ENCODE data around the gene SMU1.
A peak's percentile ranks its signal among the peaks of the same experiment; 100 is the strongest.
"Not testable (repeated sequence)": the region's sequence is repeated elsewhere in the genome, so short reads cannot be mapped to it uniquely, and the experiment has no call there.

Gene SMU1

DNA sequence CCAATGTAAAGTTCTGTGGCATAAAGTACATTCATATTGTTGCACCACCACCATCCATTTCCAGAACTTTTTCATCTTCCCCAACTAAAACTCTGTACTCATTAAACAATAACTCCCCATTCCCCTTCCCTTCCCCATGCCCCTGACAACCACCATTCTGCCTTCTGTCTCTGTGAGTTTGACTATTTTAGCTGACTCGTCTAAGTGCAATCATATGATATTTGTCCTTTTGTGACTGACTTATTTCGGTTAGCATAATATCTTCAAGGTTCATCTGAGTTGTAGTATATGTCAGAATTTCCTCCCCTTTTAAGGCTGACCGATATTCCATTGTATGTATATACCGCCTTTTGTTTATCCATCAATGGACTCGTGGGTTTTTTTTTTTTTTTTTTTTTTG is 29.0 kb upstream of the SMU1 start:
- DNase-seq (ENCODE audit: low read depth): no peak

DNA sequence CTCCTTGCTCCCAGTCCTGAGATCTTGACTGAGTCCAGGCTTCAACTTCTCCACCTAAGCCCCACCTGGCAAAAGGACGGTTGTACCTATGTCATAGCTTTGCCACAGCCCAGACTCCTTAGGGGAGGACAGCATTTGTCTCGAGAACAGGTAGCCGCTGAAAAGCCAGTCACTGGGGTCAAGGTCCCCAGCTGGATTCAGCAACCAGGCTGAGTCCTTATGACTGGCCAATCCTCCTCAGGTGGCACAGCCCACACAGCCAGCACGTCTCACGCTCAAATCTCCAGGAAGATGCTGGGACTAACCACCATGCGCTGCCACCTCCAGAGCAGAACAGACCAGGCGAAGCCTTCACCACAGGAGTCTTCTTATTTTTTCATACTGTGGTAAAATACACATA is 27.9 kb upstream of the SMU1 start:
- DNase-seq (ENCODE audit: low read depth): no peak

DNA sequence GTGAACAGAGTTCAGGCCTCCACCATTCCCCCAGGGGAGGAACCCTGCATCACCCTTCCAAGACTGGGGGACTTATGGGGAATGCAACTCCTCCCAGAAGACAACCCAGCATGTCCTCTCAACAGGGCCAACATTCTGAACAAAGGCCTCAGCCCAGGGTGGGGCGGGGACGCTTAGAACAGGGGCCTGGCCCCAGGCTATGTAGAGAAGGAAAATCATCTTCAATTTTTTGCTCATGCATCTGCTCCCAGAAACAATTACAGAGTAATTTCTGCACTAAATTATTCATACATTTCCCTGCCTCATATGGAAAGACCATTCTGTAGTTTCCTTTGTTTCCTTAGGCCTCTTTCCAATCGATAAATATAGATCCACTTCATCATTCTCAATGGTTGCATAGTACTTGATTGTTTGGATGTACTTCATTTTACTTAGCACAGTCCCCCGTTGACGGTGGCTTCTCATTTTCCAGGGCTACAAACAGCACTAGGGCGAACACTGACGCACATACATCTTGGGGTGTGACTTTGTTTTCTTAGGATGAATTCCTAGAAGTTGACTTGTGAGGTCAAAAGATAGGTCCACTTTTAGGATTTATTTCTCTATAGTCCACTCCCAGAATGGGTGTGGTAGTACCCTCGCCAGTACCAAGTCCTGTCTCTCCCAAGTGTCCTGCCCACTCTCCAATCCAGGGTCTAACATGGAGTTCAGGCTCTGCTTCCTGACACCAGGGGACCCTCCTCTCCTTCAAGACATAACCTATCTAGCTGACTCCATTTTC is 27.2 kb upstream of the SMU1 start:
- DNase-seq (ENCODE audit: low read depth): no peak

DNA sequence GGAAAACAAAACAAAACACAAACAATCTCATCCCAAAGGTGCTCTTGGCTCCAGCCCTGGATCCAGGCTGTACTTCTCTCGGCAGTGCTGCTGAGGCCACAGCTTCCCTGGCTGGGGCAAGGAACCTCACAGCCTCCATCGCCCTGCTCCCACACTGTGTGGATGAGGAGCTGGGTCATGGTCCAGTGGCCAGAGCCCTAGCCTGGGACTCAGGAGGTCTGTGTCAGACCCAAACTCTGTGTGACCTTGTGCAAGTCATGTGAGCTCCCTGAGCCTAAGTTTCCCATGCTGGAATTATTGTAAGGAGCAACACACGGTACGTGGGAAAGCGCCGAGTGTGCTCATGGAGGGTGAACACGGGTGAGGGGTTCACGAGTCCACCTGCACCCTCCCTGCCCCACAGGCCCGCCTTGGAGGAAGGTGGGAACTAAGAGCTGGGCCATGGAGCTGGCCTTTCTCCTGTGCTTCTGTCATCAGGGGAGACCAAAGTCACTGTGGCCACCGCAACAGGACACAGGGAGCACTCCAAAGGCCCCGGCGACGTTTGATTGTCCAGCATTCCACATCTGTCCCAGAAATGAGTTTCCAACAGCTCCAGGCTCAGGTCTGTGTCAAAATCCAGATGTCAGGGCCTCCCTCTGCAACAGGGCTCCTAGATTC is 26.2 kb upstream of the SMU1 start:
- DNase-seq (ENCODE audit: low read depth): no peak

DNA sequence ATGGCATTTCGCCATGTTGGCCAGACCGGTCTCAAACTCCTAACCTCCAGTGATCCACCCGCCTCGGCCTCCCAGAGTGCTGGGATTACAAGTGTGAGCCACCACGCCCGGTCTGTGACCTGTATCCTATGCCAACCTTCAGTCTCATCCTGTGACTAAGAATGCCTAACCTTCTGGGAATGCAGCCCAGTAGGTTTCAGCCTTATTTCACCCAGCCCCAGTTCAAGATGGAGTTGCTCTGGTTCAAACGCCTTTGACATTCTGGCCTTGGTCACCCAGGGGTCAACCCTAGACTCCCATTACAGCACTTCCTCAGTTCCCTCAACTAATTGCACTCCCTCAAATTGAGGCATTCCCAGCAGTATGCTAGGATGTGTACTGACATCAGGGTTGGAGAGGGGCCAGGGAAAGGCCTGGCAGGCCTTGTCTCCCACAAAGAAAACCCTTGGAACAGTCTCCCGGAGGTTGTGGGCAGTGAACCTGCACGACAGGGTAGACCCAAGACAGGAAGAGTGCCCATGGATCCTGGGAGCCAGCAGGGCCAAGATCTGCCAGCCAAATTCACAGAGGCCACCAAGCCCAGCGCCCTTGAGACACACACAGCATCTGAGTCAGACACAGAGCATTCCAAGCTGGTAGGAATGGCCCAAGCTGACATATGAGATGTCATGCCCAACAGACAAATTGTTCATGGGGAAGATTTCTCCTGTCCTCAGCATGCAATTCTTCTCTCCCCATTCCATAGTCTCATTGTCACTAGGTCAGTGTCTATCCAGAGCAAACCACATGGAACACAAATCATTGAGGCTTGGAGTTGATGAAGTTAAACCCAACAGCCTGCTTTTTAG is 24.9 kb upstream of the SMU1 start:
- DNase-seq (ENCODE audit: low read depth): peak; percentile 32

DNA sequence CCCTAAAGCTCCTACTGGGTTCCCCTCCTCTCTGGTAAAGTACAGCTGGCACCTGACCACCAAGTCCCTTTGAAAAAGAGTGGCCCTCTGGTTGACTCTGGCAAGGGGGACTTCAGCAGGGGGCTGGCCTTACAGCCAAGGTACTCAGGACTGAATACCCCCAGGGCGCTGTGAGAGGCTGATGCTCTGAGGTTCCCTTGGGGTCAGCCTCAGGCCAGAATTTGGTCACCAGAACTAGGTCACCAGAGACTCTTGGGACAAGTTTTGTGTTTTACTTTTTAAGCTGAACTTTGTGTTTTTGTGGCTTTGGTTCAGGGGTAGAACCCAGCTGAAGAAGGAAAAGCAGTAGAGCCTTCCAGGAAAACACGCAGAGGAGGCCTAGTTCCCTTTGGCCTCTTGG is 23.3 kb upstream of the SMU1 start:
- no peak for DNase-seq (ENCODE audit: low read depth)

DNA sequence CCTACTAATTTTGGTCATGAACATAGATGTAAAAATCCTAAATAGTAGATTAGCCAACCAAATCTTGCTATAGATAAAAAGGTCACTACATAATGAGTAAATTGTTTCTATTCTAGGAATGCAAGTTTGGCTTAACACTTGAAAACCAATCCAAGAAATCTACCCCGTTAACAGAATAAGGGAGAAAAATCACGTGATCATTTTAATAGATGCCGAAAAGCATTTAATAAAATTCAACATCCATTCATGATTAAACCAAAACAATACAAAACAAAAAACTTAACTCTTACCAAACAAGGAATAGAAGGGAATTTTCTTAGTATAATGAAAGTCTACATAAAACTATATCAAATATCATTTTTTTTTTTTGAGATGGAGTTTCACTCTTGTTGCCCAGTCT is 20.7 kb upstream of the SMU1 start:
- no peak for DNase-seq (ENCODE audit: low read depth)

DNA sequence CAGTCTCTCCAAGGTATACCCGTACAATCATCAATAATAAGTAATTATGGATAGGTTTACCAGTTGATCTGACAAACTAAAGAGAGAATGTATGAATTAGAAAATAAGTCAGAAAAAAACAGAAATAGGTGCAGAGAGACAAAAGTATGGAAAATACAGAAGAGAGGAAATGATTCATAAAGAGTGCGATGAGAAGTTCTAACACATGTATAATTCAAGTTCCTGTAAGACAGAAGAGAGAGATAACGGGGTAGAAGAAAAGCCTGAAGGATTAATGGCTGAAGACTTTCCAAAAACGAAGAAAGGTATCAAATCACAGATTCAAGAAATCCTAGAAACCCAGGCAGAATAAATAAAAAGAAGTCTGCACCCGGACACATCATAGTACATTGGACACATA is 16.2 kb upstream of the SMU1 start:
- peak; percentile 31 for DNase-seq (ENCODE audit: low read depth)

DNA sequence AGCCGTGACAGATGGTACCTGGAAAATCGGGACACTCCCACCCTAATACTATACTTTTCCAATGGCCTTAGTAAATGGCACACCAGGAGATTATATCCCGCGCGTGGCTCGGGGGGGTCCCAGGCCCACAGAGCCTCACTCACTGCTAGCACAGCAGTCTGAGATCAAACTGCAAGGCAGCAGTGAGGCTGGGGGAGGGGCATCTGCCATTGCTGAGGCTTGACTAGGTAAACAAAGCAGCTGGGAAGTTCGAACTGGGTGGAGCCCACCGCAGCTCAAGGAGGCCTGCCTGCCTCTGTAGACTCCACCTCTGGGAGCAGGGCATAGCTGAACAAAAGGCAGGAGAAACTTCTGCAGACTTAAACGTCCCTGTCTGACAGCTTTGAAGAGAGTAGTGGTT is 9.2 kb upstream of the SMU1 start:
- not testable (repeated sequence) for DNase-seq (ENCODE audit: low read depth)

DNA sequence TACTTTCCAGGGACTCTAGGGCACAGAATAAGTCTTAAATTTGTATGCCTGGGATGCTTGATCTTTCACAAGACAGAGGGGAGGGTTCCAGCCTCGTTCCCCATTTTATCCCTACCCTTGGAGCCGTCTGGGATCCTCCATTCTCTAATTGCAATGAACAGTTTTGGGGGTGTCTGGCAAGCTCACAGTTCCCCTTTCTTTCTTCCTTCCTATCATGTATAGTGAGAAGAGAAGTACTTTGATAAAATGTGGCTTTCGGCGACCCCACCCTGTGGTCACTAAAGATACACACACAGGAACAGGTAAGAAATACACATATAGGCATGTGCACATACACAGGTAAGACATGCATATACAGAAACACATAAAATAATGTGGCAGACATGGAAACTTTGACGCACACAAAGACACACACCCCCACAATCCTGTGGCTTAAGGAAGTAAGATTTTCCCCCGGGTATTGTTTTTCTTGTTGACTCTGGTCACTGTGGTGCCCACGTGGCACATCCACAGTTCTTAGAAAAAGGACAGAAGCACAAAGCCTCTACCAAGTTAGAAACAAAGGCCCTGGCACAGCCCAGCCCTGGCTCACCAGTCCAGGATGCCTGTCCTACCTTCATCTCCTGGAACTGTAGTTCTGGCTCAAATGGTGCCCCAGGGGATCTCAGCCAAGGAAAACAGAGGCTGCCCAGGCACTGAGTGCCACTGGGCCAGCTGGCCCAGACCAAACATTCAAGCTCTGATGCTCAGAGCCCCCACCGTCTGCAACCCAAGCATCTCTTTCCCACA is 6.3 kb upstream of the SMU1 start:
- no peak for DNase-seq (ENCODE audit: low read depth)

DNA sequence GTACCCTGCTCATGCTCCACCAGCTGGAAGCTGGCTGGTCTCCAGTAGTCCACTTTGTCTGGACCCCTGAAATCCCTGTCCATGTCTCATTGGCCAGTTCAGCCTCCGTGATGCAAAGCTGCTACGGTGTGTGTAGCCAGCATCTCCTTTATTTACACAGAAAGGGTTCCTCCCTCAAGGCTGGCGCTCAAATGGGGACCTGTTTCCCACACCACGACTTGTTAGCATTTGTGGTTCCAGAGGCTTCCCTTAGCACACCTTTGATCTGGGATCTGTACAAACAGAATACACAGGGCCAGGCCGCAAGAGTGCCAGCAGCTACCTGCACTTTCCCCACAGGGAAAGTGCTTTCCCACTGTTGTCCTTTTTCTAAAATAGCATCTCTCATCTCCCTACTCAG is 5.7 kb upstream of the SMU1 start:
- DNase-seq (ENCODE audit: low read depth): no peak

DNA sequence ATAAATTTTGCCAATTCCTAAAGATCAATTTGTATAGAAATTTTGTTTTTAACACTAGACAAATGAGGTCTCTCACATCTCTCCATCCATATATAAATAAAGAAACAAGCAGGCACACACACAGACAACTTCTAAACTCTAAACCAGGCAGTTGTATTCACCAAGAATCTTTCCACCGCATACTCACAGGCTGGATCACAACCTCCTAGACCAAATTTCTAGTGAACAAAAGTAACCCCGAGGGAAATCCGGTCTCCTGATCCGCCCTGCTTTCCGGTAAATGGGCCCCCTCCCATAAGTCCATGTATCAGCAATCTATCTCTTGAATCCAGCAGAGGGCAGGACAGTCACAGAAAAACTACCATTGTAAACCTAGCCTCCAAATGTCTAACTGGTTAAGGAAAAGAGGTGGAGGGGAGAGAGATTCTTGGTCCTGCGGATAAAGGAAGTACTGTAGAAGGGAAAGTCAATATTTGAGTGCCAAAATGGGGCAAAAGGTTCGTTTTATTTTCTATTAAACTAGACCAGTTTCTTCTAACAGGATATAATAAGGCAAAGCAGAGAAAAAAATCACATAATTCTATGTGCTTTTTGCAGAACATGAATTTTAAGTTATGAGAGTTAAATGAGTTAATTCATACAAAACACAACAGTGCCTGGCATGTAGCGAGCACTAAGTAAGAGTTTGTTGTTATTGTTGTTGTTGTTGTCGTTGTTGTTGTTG is 4.8 kb upstream of the SMU1 start:
- DNase-seq (ENCODE audit: low read depth): peak; percentile 84

DNA sequence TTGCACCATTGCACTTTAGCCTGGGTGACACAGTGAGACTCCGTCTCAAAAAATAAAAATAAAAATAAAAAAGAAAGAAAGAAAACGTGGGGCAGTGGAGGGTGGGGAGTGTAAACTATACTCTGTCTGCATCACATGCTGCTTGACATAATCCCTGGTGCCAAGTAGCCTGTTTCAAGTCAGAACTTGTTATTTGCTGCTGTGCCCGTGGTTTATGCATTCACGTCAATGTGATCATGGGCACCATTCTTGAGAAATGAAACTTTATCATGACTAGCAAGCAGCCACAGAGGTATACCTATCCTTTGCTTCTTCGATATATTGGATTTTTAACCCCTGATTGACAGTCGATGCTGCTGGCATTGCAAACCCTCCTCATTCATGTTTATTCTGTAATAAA is 4.1 kb upstream of the SMU1 start:
- no peak for DNase-seq (ENCODE audit: low read depth)

DNA sequence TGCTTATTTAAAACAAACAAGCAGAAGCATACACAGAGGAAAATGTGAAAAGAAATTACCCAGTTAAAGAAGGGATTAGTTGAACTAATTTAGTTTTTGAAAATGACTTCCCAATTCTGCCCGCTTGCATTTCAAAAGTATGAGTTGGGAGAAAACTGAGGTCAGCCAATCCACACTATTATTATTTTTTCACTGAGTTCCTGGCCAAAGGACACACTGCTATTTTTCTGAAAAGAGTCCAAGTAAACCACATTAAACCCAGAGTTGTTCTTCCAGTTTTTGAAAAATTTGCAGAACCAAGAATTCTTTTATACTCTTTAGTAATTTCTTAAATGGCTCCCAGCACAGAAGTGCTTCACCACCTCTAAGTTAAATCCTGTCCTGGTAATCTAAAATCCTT is 7.5 kb downstream of the SMU1 start:
- no peak for DNase-seq (ENCODE audit: low read depth)

DNA sequence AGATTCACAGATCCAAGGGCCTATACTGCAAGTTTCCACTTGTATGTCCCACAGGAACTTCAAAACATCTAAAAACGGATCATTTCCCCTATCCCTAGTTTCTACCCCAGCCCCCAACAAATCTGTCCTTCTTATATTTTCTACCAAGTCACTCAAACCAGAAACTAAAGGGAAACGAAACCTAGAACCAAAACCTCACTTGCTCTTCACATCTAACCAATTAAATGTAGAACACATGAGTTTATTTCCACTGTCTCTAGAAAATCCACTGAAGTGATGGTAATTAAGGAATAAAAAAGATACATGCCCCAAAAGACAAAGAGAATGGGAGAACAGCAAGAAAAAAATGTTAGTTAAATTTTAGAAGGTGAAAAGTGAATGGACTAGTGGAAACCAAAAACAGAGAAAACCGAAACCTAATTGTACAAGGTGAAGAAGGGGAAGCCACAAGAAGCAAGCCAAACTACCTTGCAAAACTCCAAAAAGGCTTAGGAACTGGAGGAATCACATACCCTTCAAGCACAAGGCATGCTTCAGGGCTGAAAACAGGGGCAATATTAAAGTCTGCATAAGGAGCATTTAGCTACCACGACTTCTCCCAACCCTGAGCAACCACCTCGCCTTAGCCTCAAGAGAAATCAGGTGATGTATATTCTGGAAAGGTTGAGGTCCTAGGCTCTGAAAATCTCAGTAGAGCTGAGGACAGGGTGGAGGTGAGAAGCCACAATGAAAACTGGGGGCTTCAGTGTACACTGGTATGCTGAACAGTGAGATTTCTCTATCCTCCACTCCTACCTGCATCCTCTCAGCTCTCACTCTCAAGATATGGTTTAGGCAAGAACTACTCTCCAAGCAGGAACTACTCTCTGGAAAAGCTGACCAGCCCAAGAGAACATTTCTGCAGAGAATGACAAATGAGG is 11.1 kb downstream of the SMU1 start:
- DNase-seq (ENCODE audit: low read depth): no peak

DNA sequence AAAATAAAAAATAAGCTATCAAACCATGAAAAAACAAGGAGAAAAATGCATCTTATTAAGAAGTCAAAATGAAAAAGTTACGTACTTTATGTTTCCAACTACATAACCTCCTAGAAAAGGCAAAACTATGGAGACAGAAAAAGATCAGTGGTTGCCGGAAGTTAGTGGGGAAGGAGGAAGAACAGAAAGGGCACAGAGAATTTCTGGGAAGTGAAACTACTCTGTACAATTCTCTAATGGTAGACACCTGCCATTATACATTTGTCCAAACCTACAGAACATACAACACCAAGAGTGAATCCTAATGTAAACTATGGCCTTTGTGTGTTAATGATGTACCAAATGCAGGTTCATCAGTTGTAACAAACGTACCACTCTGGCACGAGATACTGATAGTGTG is 25.3 kb downstream of the SMU1 start:
- DNase-seq (ENCODE audit: low read depth): no peak

DNA sequence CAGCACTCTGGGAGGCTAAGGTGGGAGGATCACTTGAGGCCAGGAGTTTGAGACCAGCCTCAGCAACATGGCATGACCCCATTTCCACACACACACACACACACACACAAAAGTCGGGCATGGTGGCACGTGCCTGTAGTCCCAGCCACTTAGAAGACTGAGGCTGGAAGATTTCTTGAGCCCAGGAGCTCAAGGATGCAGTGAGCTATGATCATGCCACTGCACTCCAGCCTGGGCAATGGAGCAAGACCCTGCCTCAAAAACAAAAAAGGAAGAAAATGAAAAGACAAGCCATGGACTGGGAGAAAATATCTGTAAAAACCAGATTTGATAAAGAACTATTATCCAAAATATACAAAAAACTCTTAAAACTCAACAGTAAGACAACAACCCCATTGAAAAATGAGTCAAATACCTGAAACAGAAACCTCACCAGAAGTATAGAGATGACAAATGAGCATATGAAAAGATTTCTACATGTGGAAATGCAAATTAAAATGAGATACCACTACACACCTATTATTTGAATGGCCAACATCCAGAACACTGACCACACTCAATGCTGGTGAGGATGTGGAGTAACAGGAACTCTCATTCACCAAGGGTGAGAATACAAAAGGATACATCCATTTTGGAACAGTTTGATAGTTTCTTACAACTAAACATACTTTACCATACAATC is 26.7 kb downstream of the SMU1 start:
- DNase-seq (ENCODE audit: low read depth): no peak

DNA sequence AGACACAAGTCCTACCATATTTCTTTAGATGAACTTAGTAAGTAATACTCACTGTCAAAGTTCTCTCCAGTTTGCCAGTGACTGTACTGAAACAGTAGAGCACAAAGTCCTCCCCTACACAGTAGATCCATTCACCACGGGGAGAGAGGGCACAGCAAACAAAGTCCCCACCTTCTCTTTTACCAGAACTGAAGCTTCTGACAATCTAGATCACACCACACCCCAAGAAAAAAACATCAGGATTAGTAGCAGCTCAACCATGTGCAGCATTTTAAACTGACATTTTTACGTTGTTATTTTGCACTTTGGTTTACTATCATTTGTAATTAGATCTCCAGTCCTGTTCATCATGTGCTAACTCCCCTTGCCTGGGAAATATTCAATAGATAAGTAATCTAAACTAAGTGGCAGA is 28.4 kb downstream of the SMU1 start:
- no peak for DNase-seq (ENCODE audit: low read depth)

DNA sequence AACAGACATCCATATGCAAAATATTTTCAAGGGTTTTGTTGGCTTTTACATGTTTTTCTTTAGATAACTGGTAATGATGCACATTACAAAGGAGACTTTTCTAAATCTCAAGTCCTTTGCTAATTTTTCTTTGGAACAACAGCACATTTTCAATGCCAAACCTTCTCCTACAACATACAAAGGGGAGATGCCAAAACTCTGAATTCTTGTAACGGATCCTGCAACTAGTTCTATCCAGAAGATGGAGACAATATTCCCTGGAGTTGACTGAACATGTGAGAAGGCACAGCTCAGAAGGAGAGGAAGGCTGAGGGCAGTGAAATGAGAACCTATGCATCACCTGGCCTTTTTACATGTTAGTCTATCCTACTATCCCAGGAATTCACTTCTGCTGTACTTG is 30.4 kb downstream of the SMU1 start:
- DNase-seq (ENCODE audit: low read depth): no peak
